GM18868 (cell line): ENCODE results near the gene GAN.

Experiments used
- ATAC-seq: cut with Tn5 transposase; IDR thresholded peaks from one replicate; pipeline ENCODE4 v1.9.1; 2021; ENCODE audit warnings: mild to moderate bottlenecking, moderate library complexity; ENCODE audit not compliant: unreplicated experiment

The GAN gene

GRCh38 chr16:81349608-81350305, 35.0 kb downstream of the GAN start:
- no peak for ATAC-seq

GRCh38 chr16:81350306-81350615, 35.5 kb downstream of the GAN start:
- ATAC-seq = no peak

- ATAC-seq = no peak
Observed at GRCh38 chr16:81353895-81354294, 39.1 kb downstream of the GAN start.

- ATAC-seq = no peak
Observed at GRCh38 chr16:81357711-81358260, 43.0 kb downstream of the GAN start.

- ATAC-seq = no peak
Observed at GRCh38 chr16:81358860-81359259, 44.1 kb downstream of the GAN start.

GRCh38 chr16:81360135-81360534, 45.4 kb downstream of the GAN start:
- no peak for ATAC-seq

- no peak for ATAC-seq
Observed at GRCh38 chr16:81365731-81366130, 51.0 kb downstream of the GAN start.

GRCh38 chr16:81366316-81366932, 51.7 kb downstream of the GAN start:
- ATAC-seq = no peak

GRCh38 chr16:81367821-81368220, 53.1 kb downstream of the GAN start:
- ATAC-seq = no peak

- ATAC-seq = no peak
Observed at GRCh38 chr16:81369888-81370504, 55.2 kb downstream of the GAN start.

- ATAC-seq = no peak
Observed at GRCh38 chr16:81371106-81371505, 56.3 kb downstream of the GAN start.

GRCh38 chr16:81374550-81374949, 59.8 kb downstream of the GAN start:
- ATAC-seq = no peak

GRCh38 chr16:81376880-81377279, 62.1 kb downstream of the GAN start:
- ATAC-seq = no peak

GRCh38 chr16:81378049-81378448, 63.3 kb downstream of the GAN start:
- no peak for ATAC-seq

- no peak for ATAC-seq
Observed at GRCh38 chr16:81380932-81381331, 66.2 kb downstream of the GAN start.

- ATAC-seq = no peak
Observed at GRCh38 chr16:81384006-81384405, 69.2 kb downstream of the GAN start.

GRCh38 chr16:81385031-81385756, 70.4 kb downstream of the GAN start:
- no peak for ATAC-seq

GRCh38 chr16:81388357-81388756, 73.6 kb downstream of the GAN start:
- ATAC-seq = no peak

- no peak for ATAC-seq
Observed at GRCh38 chr16:81390840-81391239, 76.1 kb downstream of the GAN start.

- no peak for ATAC-seq
Observed at GRCh38 chr16:81392011-81392410, 77.2 kb downstream of the GAN start.

GRCh38 chr16:81394416-81394815, 79.7 kb downstream of the GAN start:
- no peak for ATAC-seq
